Stomach (tissue), 4 donors: Measurements from ENCODE around the gene KRT38.

Source experiments
- CTCF ChIP-seq, 7 experiments: fragments of 450-650 bp in 4 of 7; fragments of 200-600 bp in 3 of 7; sonication (generic) in 3 of 7; IDR thresholded peaks; one replicate each; pipeline ENCODE4 v1.5.1; 2016 to 2019; ENCODE audit warnings: antibody characterized with exemption in 7 of 7, control low read depth in 2 of 7, mild to moderate bottlenecking in 1 of 7
- EP300 ChIP-seq: sonication (generic); formaldehyde crosslinking; IDR thresholded peaks from one replicate; pipeline ENCODE4 v1.6.1; 2017; ENCODE audit warnings: antibody characterized with exemption

- TF ChIP-seq CTCF (IDR thresholded peaks at IDR 0.05): no peak
- no peak for TF ChIP-seq EP300
Observed at GRCh38 chr17:41393826-41394225, 47.0 kb downstream of the KRT38 start.
